Activated naive CD8-positive, alpha-beta T cell treated with anti-CD3 and anti-CD28 coated beads, Interleukin-2, amount 50 U/mL, for 24 hours (primary cell): ENCODE measurements around the gene RNF220.

Experiments used
- ATAC-seq: fragments of 150-1000 bp; cut with Tn5 transposase; one replicate; pipeline ENCODE4 v1.10.0; 2021
- DNase-seq: peaks from one replicate; pipeline ENCODE4 v3.0.0; 2021
- H3K27ac Mint-ChIP-seq: one replicate; pipeline ENCODE4 v1.8.0; 2021; ENCODE audit warnings: mild to moderate bottlenecking, mixed read lengths
- H3K27me3 Mint-ChIP-seq: one replicate; pipeline ENCODE4 v1.8.0; 2021; ENCODE audit warnings: mixed read lengths
- H3K36me3 Mint-ChIP-seq: one replicate; pipeline ENCODE4 v1.8.0; 2021; ENCODE audit warnings: low read depth, mixed read lengths
- H3K4me1 Mint-ChIP-seq: one replicate; pipeline ENCODE4 v1.8.0; 2021; ENCODE audit warnings: mixed read lengths
- H3K4me3 Mint-ChIP-seq: one replicate; pipeline ENCODE4 v1.8.0; 2021; ENCODE audit warnings: mild to moderate bottlenecking, moderate library complexity, mixed read lengths
- H3K9me3 Mint-ChIP-seq: one replicate; pipeline ENCODE4 v1.8.0; 2021; ENCODE audit warnings: mixed read lengths

RNF220 gene

GRCh38 chr1:44507490-44508396 lies 102.7 kb downstream of the RNF220 start:
- Mint-ChIP-seq H3K27ac (no peak overlapping the region), H3K27me3 (peaks cover 8% of the 10 kb centered on the region), H3K4me3 (no peak overlapping the region), H3K9me3 (no peaks in the 10 kb centered on the region), H3K36me3 (no peaks in the 10 kb centered on the region), H3K4me1 (peaks cover 10% of the 10 kb centered on the region)
- ATAC-seq (no peak), DNase-seq (no peak)

GRCh38 chr1:44508397-44508745 lies 103.3 kb downstream of the RNF220 start:
- DNase-seq (no peak), ATAC-seq (no peak)
- Mint-ChIP-seq H3K9me3 (no peaks in the 10 kb centered on the region), H3K4me3 (no peak overlapping the region), H3K36me3 (no peaks in the 10 kb centered on the region), H3K27ac (no peak overlapping the region), H3K27me3 (peaks cover 8% of the 10 kb centered on the region), H3K4me1 (peaks cover 10% of the 10 kb centered on the region)

- Mint-ChIP-seq H3K9me3 (no peaks in the 10 kb centered on the region), H3K36me3 (no peaks in the 10 kb centered on the region), H3K27me3 (peaks cover 8% of the 10 kb centered on the region), H3K4me1 (peaks cover 10% of the 10 kb centered on the region), H3K27ac (no peak overlapping the region), H3K4me3 (no peak overlapping the region)
- no peak for ATAC-seq
- no peak for DNase-seq
Observed at GRCh38 chr1:44511363-44511762, 106.3 kb downstream of the RNF220 start.

- Mint-ChIP-seq H3K4me1 (peaks cover 10% of the 10 kb centered on the region), H3K36me3 (no peaks in the 10 kb centered on the region), H3K27ac (no peak overlapping the region), H3K27me3 (peaks cover 10% of the 10 kb centered on the region), H3K4me3 (no peak overlapping the region), H3K9me3 (no peaks in the 10 kb centered on the region)
- ATAC-seq (no peak), DNase-seq (no peak)
Observed at GRCh38 chr1:44511769-44512168, 106.7 kb downstream of the RNF220 start.

- H3K4me3 Mint-ChIP-seq = no peak overlapping the region
- DNase-seq (peak; percentile 3), ATAC-seq (peak; percentile 71)
- H3K27me3 Mint-ChIP-seq = peaks cover 16% of the 10 kb centered on the region
- no peak overlapping the region for H3K27ac Mint-ChIP-seq
- H3K4me1 Mint-ChIP-seq = peaks cover 10% of the 10 kb centered on the region
- no peaks in the 10 kb centered on the region for H3K36me3 Mint-ChIP-seq
- no peaks in the 10 kb centered on the region for H3K9me3 Mint-ChIP-seq
Observed at GRCh38 chr1:44512313-44512885, 107.3 kb downstream of the RNF220 start.

- DNase-seq (no peak), ATAC-seq (no peak)
- no peak overlapping the region for H3K27ac Mint-ChIP-seq
- H3K4me3 Mint-ChIP-seq = no peak overlapping the region
- H3K27me3 Mint-ChIP-seq = peaks cover 16% of the 10 kb centered on the region
- peaks cover 10% of the 10 kb centered on the region for H3K4me1 Mint-ChIP-seq
- H3K36me3 Mint-ChIP-seq = no peaks in the 10 kb centered on the region
- no peaks in the 10 kb centered on the region for H3K9me3 Mint-ChIP-seq
Observed at GRCh38 chr1:44513111-44513510, 108.1 kb downstream of the RNF220 start.

- DNase-seq (no peak), ATAC-seq (no peak)
- Mint-ChIP-seq H3K4me1 (peaks cover 10% of the 10 kb centered on the region), H3K36me3 (no peaks in the 10 kb centered on the region), H3K27me3 (peaks cover 16% of the 10 kb centered on the region), H3K9me3 (no peaks in the 10 kb centered on the region), H3K27ac (no peak overlapping the region), H3K4me3 (no peak overlapping the region)
Observed at GRCh38 chr1:44514673-44515072, 109.6 kb downstream of the RNF220 start.

- H3K4me1 Mint-ChIP-seq = peaks cover 10% of the 10 kb centered on the region
Observed at GRCh38 chr1:44515416-44515815, 110.4 kb downstream of the RNF220 start.

GRCh38 chr1:44519035-44519676 lies 114.1 kb downstream of the RNF220 start:
- H3K9me3 Mint-ChIP-seq = no peaks in the 10 kb centered on the region
- no peak for DNase-seq

More at GRCh38 chr1:44515416-44515815, 110.4 kb downstream of the RNF220 start:
- no peaks in the 10 kb centered on the region for H3K9me3 Mint-ChIP-seq
- H3K27ac Mint-ChIP-seq = no peak overlapping the region
- peaks cover 16% of the 10 kb centered on the region for H3K27me3 Mint-ChIP-seq
- no peak overlapping the region for H3K4me3 Mint-ChIP-seq
- no peak for DNase-seq
- no peaks in the 10 kb centered on the region for H3K36me3 Mint-ChIP-seq
- no peak for ATAC-seq

GRCh38 chr1:44521378-44522080 lies 116.5 kb downstream of the RNF220 start:
- Mint-ChIP-seq H3K36me3 (no peaks in the 10 kb centered on the region), H3K9me3 (no peaks in the 10 kb centered on the region), H3K27me3 (peaks cover 8% of the 10 kb centered on the region), H3K27ac (no peak overlapping the region), H3K4me1 (no peaks in the 10 kb centered on the region), H3K4me3 (no peak overlapping the region)
- DNase-seq = no peak
- ATAC-seq = no peak

More at GRCh38 chr1:44519035-44519676, 114.1 kb downstream of the RNF220 start:
- ATAC-seq = no peak
- no peaks in the 10 kb centered on the region for H3K4me1 Mint-ChIP-seq
- no peak overlapping the region for H3K4me3 Mint-ChIP-seq
- no peak overlapping the region for H3K27ac Mint-ChIP-seq
- H3K27me3 Mint-ChIP-seq = peaks cover 8% of the 10 kb centered on the region
- no peaks in the 10 kb centered on the region for H3K36me3 Mint-ChIP-seq

GRCh38 chr1:44523593-44524591 lies 118.8 kb downstream of the RNF220 start:
- Mint-ChIP-seq H3K36me3 (no peaks in the 10 kb centered on the region), H3K4me3 (no peak overlapping the region), H3K4me1 (no peaks in the 10 kb centered on the region), H3K9me3 (no peaks in the 10 kb centered on the region), H3K27ac (no peak overlapping the region), H3K27me3 (no peaks in the 10 kb centered on the region)
- no peak for ATAC-seq
- DNase-seq = no peak

GRCh38 chr1:44524655-44525500 lies 119.8 kb downstream of the RNF220 start:
- Mint-ChIP-seq H3K9me3 (no peaks in the 10 kb centered on the region), H3K27ac (no peak overlapping the region), H3K4me3 (no peak overlapping the region), H3K36me3 (no peaks in the 10 kb centered on the region), H3K4me1 (no peaks in the 10 kb centered on the region), H3K27me3 (no peaks in the 10 kb centered on the region)
- DNase-seq (no peak), ATAC-seq (no peak)
